Endothelial cell of umbilical vein (primary cell): Measurements from ENCODE around the gene PHB1.

Source experiments
- EZH2 ChIP-seq: IDR thresholded peaks from 2 replicates; pipeline ENCODE4 v1.6.1; 2012; ENCODE audit warnings: borderline replicate concordance, low read depth, mild to moderate bottlenecking, moderate library complexity, low read length, inconsistent platforms; ENCODE audit not compliant: severe bottlenecking
- JUN ChIP-seq: IDR thresholded peaks from 2 replicates; pipeline ENCODE4 v1.6.1; 2011; ENCODE audit warnings: borderline replicate concordance, low read depth; ENCODE audit not compliant: insufficient read length, insufficient read depth
- POLR2AphosphoS5 ChIP-seq: IDR thresholded peaks from 2 replicates; pipeline ENCODE4 v1.6.1; 2012; ENCODE audit warnings: low read depth, mild to moderate bottlenecking, control low read depth, low read length, moderate library complexity; ENCODE audit not compliant: insufficient read depth

- TF ChIP-seq EZH2: no peak
- no peak for TF ChIP-seq POLR2AphosphoS5
- TF ChIP-seq JUN: no peak
Observed at GRCh38 chr17:49460401-49460800, 45.7 kb upstream of the PHB1 start.
